Fibroblast of lung (primary cell): ENCODE measurements around the gene NABP1.

ENCODE experiments used
- CTCF ChIP-seq, 2 donors: IDR thresholded peaks in 1 of 2; conservative IDR thresholded peaks in 1 of 2; 1 replicate in 1 of 2; 2 replicates in 1 of 2; pipeline ENCODE4 v1.5.1; 2011 to 2012; ENCODE audit warnings: low read length in 2 of 2, control low read depth in 1 of 2, inconsistent platforms in 1 of 2, low read depth in 1 of 2, mild to moderate bottlenecking in 1 of 2
- EZH2 ChIP-seq: IDR thresholded peaks from 2 replicates; pipeline ENCODE4 v1.5.1; 2012; ENCODE audit warnings: low read length, control low read depth, mild to moderate bottlenecking; ENCODE audit errors: missing control alignments

- TF ChIP-seq EZH2 (no peak), CTCF (conservative IDR thresholded peaks at IDR 0.05 in 1 of 2, IDR thresholded peaks at IDR 0.05 in 1 of 2; ENCODE audit: low read depth in 1 of 2, low read length in 2 of 2) (no peak)
These were observed 21.5 kb downstream of the NABP1 start for GRCh38 chr2:191699341-191699945.
